Stimulated activated CD8-positive, alpha-beta memory T cell treated with anti-CD3 and anti-CD28 coated beads, Interleukin-15, amount 100 ng/mL, for 24 hours (primary cell): ENCODE measurements around the gene FGD4.

ENCODE experiments used
- DNase-seq: peaks from one replicate; pipeline ENCODE4 v3.0.0-alpha.2; 2020; ENCODE audit warnings: low read depth

Gene FGD4

GRCh38 chr12:32606443-32606842, 207.1 kb downstream of the FGD4 start:
- no peak for DNase-seq

GRCh38 chr12:32609966-32610365, 210.6 kb downstream of the FGD4 start:
- DNase-seq: no peak

- no peak for DNase-seq
Observed at GRCh38 chr12:32611986-32612385, 212.6 kb downstream of the FGD4 start.

GRCh38 chr12:32612658-32613614, 213.6 kb downstream of the FGD4 start:
- DNase-seq: no peak

DNA sequence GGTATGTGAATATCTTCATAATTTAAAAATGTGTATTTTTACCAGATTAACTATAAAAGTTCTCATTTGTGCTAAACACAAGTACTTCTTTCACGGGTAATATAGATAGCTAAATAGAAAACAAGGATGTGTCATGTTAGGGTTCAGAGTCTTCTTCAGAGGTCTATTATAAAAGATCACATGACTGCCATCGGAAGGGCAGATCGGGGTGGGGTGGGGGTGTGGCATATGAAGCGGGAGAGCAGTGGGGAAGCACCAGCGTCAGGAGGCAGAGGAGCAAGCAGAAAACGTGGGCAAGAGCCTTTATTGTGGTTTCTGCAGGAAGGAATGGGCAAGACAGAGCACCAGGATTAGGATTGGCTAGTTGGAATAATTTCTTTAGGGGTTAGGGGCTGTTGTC, 216.1 kb downstream of the FGD4 start:
- no peak for DNase-seq

GRCh38 chr12:32617534-32617933, 218.2 kb downstream of the FGD4 start:
- no peak for DNase-seq

- no peak for DNase-seq
Observed at GRCh38 chr12:32618115-32618514, 218.8 kb downstream of the FGD4 start.

DNA sequence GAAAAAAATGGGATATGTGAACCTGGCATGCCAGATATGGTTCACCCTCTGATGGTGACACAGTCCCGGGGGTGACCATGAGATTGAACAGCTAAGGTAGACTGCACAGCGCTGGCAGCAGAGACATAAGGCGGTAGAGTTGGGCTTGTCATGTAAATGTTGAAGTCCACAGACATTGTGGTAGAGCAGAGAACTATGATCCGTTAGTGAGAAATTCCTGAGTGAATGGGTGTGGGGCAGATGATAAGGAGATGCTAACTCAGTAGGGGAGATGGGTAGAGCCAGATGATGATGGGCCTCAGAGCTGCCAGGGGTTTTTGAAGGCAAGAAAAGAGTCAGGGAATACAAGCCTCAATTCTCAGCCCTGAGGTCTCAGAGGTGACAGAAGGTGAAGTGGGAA, 228.6 kb downstream of the FGD4 start:
- DNase-seq: no peak

DNA sequence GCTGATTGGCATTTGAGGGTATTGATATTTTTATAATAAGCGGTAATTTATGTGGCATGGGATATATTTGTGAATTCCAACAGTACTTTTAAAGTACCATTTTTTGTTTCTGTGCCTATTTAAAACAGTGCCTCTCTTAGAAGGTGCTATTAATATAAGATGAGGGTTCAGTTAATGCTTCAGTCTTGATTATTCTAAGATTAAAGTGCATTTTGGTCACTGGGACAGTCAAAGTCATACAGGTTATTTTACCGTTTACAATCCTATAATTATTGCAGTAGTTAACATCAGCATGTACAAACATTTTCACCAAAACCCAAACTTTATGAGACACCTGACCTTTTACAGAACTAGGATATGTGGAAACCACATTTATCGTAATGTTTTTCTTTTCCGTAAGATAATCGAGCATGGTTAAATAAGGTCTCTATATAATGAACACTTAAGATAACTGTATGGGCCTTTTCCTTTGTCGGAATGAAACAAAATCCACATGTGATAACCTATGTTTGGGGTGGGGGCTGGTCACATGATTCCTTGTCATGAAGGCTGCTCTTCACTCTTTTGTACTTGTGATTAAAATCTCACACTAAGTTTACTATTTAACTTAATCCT, 242.0 kb downstream of the FGD4 start:
- no peak for DNase-seq

DNA sequence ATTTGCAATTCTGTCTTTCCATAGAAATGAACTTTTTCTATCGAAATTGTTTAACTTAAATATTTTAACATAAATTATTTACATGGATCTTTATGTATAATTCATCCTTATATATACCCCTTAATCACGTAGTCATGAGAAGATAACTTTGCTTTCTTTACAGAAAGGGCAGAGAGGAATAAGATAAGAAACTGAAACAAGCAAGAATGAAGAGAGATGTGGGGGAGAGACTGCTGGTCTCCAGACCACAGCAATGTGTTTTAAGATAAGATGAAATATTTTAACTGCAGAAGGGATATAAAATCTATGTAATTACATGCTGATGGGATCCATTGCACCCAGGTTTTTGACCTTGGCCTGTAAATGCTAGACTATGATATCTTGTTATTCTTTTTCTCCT, 245.1 kb downstream of the FGD4 start:
- no peak for DNase-seq

DNA sequence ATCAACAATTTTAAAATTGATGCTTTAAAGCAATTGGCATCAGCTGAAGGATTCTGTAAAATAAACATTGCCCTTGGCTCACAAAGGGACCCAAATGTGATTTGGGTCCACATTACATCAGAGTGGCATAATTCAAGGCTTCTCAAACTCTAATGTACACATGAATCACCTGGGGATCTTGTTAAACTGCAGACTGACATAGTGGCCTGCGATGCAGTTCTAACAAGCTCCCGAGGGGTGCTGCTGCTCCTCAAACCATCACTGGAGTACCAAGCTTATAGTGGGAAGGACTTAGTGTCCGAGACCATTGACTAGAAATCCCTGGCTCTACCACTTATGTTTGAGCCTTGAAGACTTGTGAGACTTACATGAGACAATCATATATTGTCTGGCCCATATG, 247.9 kb downstream of the FGD4 start:
- DNase-seq: no peak

DNA sequence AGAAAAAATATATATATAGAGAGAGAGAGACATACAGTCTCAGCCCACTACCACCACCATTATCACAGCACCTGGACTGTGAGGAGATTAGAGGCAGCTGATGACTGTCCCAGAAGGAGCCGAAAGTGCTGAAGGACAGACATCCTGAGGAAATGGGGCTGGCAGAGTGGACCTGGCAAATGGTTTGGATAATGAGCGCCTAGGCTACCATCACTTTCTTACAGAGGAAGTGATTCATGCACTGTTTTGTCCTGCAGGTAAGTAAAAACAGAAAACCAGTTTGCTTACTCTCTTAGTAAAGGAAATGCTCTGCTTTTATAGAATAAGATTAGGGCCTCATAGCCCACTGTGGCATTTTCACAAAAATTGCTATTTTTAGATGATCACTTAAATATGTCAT, 251.2 kb downstream of the FGD4 start:
- DNase-seq: no peak

- DNase-seq: no peak
Observed at GRCh38 chr12:32651151-32651955, 252.0 kb downstream of the FGD4 start.

- DNase-seq: no peak
Observed at GRCh38 chr12:32651956-32652210, 252.5 kb downstream of the FGD4 start.

DNA sequence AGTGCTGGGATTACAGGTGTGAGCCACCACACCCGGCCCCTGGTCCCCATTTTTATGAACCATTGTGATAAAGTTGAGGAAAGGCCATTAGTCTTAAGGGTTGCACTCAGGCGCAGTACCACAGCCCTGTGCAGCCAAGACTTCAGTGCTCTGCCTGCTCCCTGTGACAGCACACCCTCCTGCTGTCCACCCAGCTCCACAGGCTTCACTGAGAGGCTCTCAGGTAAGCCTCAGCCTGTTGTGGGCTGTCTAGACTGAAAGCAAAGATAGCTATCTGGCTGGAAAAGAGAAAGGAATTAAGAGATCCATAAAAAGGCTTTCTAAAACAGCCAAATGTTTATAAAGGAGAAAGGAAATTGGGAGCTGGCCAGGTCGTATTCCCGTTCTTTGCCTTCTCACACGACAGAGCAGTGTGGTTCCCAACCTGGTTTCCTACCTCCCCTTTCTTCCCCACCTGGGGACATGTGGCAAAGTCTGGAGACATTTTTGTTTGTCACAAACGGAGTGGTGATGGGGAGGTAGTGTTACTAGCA, 260.6 kb downstream of the FGD4 start:
- DNase-seq: no peak

- no peak for DNase-seq
Observed at GRCh38 chr12:32661706-32662105, 262.3 kb downstream of the FGD4 start.

DNA sequence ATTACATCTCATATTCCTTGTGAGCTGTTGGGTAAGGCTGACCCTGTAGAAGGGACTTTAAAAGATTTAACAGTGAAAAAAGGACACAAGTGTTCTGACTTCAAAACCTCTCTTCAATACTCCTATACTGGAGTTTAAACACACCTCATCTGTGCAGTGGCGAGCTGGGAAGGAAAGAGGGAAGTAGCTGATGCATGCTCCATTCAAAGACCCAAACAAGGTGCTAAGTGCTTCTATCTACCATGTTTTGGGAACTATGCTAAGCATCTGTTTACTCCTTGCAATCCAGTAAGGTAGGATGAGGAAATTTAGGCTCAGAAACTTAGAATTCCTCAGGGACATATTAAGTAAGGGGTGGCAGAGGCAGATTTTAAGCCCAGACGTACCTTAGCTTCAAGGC, 263.3 kb downstream of the FGD4 start:
- DNase-seq: no peak

GRCh38 chr12:32666018-32666417, 266.7 kb downstream of the FGD4 start:
- DNase-seq: no peak

DNA sequence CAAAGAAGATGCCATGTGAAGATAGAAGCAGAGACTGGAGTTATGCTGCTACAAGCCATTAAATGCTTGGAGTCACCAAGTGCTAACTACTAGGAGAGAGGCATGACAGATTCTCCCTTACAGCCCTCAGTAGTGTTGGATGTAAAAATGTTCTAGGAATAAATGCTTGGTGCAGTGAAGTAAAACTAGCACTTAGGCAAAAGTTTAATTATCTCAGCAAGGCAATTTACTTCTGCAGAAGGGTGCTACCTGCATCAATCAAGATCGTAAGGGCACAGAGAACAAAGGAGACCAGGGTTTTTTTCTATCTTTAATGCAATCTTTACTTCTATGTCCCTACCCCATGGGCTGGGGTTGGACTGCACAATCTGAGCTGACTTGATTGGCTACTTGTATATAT, 270.2 kb downstream of the FGD4 start:
- no peak for DNase-seq

- no peak for DNase-seq
Observed at GRCh38 chr12:32671930-32672780, 272.8 kb downstream of the FGD4 start.

DNA sequence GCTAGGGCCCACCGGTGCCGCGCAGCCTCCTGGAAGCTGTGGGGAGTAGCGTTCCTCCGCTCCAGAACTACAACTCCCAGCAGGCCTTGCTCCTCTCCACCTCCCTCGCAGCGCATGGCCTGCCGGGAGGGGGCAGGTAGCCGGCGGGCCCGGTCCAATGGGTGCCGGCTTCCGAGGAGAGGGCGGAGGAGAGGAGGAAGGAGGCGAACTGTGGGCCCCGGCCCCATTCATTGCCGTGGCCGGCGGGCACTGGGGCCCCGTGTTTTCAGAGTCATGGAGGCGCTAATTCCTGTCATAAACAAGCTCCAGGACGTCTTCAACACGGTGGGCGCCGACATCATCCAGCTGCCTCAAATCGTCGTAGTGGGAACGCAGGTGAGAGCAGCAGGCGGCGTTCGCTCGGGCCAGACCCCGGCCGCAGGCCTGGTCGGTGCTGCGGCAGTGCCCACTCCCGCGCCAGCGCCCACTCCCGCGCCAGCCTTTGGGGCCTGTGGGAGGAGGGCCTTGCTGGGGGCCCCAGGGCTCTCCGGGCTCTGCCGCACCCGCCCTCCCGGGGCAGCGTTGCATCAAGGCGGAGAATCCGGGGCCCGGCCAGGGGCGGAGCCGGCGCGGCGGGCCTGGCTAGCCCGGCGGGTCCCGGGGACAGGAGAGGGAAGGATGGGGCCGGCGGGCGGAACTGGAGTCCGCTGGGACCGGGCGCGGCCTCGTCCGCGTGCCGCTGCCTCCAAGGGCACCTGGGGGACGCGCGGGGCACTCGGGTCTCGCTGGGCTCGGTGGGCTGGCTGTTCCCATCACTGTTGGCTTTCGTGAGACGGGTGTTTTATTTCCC, 279.9 kb downstream of the FGD4 start, which contains the start of gene DNM1L:
TSS of gene DNM1L (plus strand) at position 211 of the 829 bp plus-strand sequence. CDS start at position 274, 63 bp downstream.
- DNase-seq: peak; percentile 71
